Stimulated activated CD8-positive, alpha-beta memory T cell treated with anti-CD3 and anti-CD28 coated beads, Interleukin-7, amount 100 ng/mL, for 4 hours (primary cell): ENCODE data around the gene EIF4A3.
"Not testable (repeated sequence)": the region's sequence is repeated elsewhere in the genome, so short reads cannot be mapped to it uniquely, and the experiment has no call there.

ENCODE experiments used
- DNase-seq, 2 donors: peaks; one replicate each; pipeline ENCODE4 v3.0.0-alpha.2; 2020; ENCODE audit warnings: low read depth in 2 of 2

The EIF4A3 gene

GRCh38 chr17:80173126-80173525, 26.2 kb upstream of the EIF4A3 start:
- DNase-seq, result no peak

- DNase-seq, result no peak
Measured at GRCh38 chr17:80171681-80172080, 24.8 kb upstream of the EIF4A3 start.

GRCh38 chr17:80169784-80170500, 23.0 kb upstream of the EIF4A3 start, which contains the start of gene CARD14:
Gene CARD14 (plus strand): TSS chr17:80170030. CDS start chr17:80181439, 11,409 bp downstream.
- no peak for DNase-seq

GRCh38 chr17:80169107-80169506, 22.2 kb upstream of the EIF4A3 start:
- no peak for DNase-seq

- DNase-seq, result no peak
Measured at GRCh38 chr17:80168371-80168770, 21.4 kb upstream of the EIF4A3 start.

GRCh38 chr17:80166446-80166845, 19.5 kb upstream of the EIF4A3 start:
- DNase-seq, result no peak

GRCh38 chr17:80164185-80164584, 17.3 kb upstream of the EIF4A3 start:
- no peak for DNase-seq

- no peak for DNase-seq
Measured at GRCh38 chr17:80163336-80163735, 16.4 kb upstream of the EIF4A3 start.

- no peak for DNase-seq
Measured at GRCh38 chr17:80160536-80160935, 13.6 kb upstream of the EIF4A3 start.

- DNase-seq, result no peak
Measured at GRCh38 chr17:80158846-80159245, 11.9 kb upstream of the EIF4A3 start.

GRCh38 chr17:80155600-80155999, 8.7 kb upstream of the EIF4A3 start:
- DNase-seq, result not testable (repeated sequence)

- no peak for DNase-seq
Measured at GRCh38 chr17:80154166-80154565, 7.2 kb upstream of the EIF4A3 start.

GRCh38 chr17:80153004-80153403, 6.1 kb upstream of the EIF4A3 start:
- DNase-seq, result no peak

- DNase-seq, result no peak
Measured at GRCh38 chr17:80152081-80152702, 5.3 kb upstream of the EIF4A3 start.

- DNase-seq, result no peak
Measured at GRCh38 chr17:80151333-80151732, 4.4 kb upstream of the EIF4A3 start.

GRCh38 chr17:80146121-80147034, 550 bp downstream of the EIF4A3 start:
- no peak for DNase-seq

- DNase-seq, result no peak
Measured at GRCh38 chr17:80145076-80146075, 1.6 kb downstream of the EIF4A3 start.

GRCh38 chr17:80142929-80143328, 4.0 kb downstream of the EIF4A3 start:
- no peak for DNase-seq

GRCh38 chr17:80141463-80142165, 5.3 kb downstream of the EIF4A3 start:
- no peak for DNase-seq

GRCh38 chr17:80138856-80139426, 8.0 kb downstream of the EIF4A3 start:
- no peak for DNase-seq
